Neural crest cell (in vitro differentiated cells): Measurements from ENCODE around the gene CLK4. TPM values are rescaled to one million over a fixed set of nuclear protein-coding genes. Genes with fewer than 3 reads are reported as not detected.
A peak's percentile ranks its signal among the peaks of the same experiment; 100 is the strongest.

Experiments
- DNase-seq: peaks from one replicate; pipeline ENCODE4 v3.0.0; 2021; ENCODE audit warnings: low read depth, mixed read lengths, low spot score
- H3K27ac Mint-ChIP-seq: one replicate; pipeline ENCODE4 v1.8.0; 2021; ENCODE audit warnings: mild to moderate bottlenecking, mixed read lengths; ENCODE audit not compliant: unreplicated experiment
- H3K27me3 Mint-ChIP-seq: 2 replicates; pipeline ENCODE4 v1.8.0; 2021; ENCODE audit warnings: low read depth, mild to moderate bottlenecking, mixed read lengths
- H3K36me3 Mint-ChIP-seq: 2 replicates; pipeline ENCODE4 v1.8.0; 2021; ENCODE audit warnings: low read depth, mild to moderate bottlenecking, mixed read lengths
- H3K4me1 Mint-ChIP-seq: 2 replicates; pipeline ENCODE4 v1.8.0; 2021; ENCODE audit warnings: mixed read lengths
- H3K4me3 Mint-ChIP-seq: one replicate; pipeline ENCODE4 v1.8.0; 2021; ENCODE audit warnings: mild to moderate bottlenecking, mixed read lengths
- H3K9me3 Mint-ChIP-seq: 2 replicates; pipeline ENCODE4 v1.8.0; 2021; ENCODE audit warnings: mixed read lengths
- CTCF ChIP-seq: fragments of 200-600 bp; sonication (generic); conservative IDR thresholded peaks from 2 replicates; pipeline ENCODE4 v1.5.0; 2021; ENCODE audit warnings: antibody characterized with exemption, mild to moderate bottlenecking
- total RNA-seq: library from RNA; stranded (reverse); gene quantifications from 2 replicates; pipeline ENCODE4 v1.2.1, GENCODE V29; 2021

CLK4 gene
- total RNA-seq, 1 donor from 2014 or later = 25.1 TPM

- Mint-ChIP-seq H3K27me3 (peaks cover 4% of the 10 kb centered on the region), H3K9me3 (no peaks in the 10 kb centered on the region), H3K27ac (no peak overlapping the region), H3K4me1 (peaks cover 38% of the 10 kb centered on the region), H3K4me3 (no peak overlapping the region), H3K36me3 (peaks cover 3% of the 10 kb centered on the region)
- no peak for DNase-seq
- TF ChIP-seq CTCF = no peak
Observed at GRCh38 chr5:178564811-178565550, 61.9 kb downstream of the CLK4 start.

- no peak for TF ChIP-seq CTCF
- peaks cover 1% of the 10 kb centered on the region for H3K36me3 Mint-ChIP-seq
- H3K27ac Mint-ChIP-seq = no peak overlapping the region
- no peak overlapping the region for H3K4me3 Mint-ChIP-seq
- H3K4me1 Mint-ChIP-seq = peaks cover 38% of the 10 kb centered on the region
- no peak for DNase-seq
- H3K9me3 Mint-ChIP-seq = no peaks in the 10 kb centered on the region
- peaks cover 4% of the 10 kb centered on the region for H3K27me3 Mint-ChIP-seq
Observed at GRCh38 chr5:178564397-178564796, 62.5 kb downstream of the CLK4 start.

GRCh38 chr5:178563621-178564020, 63.2 kb downstream of the CLK4 start:
- no peak overlapping the region for H3K27ac Mint-ChIP-seq
- H3K27me3 Mint-ChIP-seq = peaks cover 4% of the 10 kb centered on the region
- peaks cover 7% of the 10 kb centered on the region for H3K36me3 Mint-ChIP-seq
- peaks cover 38% of the 10 kb centered on the region for H3K4me1 Mint-ChIP-seq
- no peak for TF ChIP-seq CTCF
- H3K9me3 Mint-ChIP-seq = no peaks in the 10 kb centered on the region
- no peak for DNase-seq
- no peak overlapping the region for H3K4me3 Mint-ChIP-seq

- peaks cover 4% of the 10 kb centered on the region for H3K27me3 Mint-ChIP-seq
- peaks cover 38% of the 10 kb centered on the region for H3K4me1 Mint-ChIP-seq
- peak overlapping the region; percentile 68 for H3K27ac Mint-ChIP-seq
- H3K36me3 Mint-ChIP-seq = peaks cover 7% of the 10 kb centered on the region
- TF ChIP-seq CTCF = no peak
- no peak for DNase-seq
- H3K9me3 Mint-ChIP-seq = no peaks in the 10 kb centered on the region
- H3K4me3 Mint-ChIP-seq = no peak overlapping the region
Observed at GRCh38 chr5:178561746-178562264, 65.0 kb downstream of the CLK4 start.

- H3K27me3 Mint-ChIP-seq = peaks cover 4% of the 10 kb centered on the region
- H3K27ac Mint-ChIP-seq = peak overlapping the region; percentile 4
- peaks cover 8% of the 10 kb centered on the region for H3K36me3 Mint-ChIP-seq
- H3K4me3 Mint-ChIP-seq = no peak overlapping the region
- peaks cover 41% of the 10 kb centered on the region for H3K4me1 Mint-ChIP-seq
- TF ChIP-seq CTCF = no peak
- H3K9me3 Mint-ChIP-seq = no peaks in the 10 kb centered on the region
- DNase-seq = no peak
Observed at GRCh38 chr5:178560911-178561310, 65.9 kb downstream of the CLK4 start.
